ENCODE measurements around the gene P2RY1.

Gene P2RY1

DNA sequence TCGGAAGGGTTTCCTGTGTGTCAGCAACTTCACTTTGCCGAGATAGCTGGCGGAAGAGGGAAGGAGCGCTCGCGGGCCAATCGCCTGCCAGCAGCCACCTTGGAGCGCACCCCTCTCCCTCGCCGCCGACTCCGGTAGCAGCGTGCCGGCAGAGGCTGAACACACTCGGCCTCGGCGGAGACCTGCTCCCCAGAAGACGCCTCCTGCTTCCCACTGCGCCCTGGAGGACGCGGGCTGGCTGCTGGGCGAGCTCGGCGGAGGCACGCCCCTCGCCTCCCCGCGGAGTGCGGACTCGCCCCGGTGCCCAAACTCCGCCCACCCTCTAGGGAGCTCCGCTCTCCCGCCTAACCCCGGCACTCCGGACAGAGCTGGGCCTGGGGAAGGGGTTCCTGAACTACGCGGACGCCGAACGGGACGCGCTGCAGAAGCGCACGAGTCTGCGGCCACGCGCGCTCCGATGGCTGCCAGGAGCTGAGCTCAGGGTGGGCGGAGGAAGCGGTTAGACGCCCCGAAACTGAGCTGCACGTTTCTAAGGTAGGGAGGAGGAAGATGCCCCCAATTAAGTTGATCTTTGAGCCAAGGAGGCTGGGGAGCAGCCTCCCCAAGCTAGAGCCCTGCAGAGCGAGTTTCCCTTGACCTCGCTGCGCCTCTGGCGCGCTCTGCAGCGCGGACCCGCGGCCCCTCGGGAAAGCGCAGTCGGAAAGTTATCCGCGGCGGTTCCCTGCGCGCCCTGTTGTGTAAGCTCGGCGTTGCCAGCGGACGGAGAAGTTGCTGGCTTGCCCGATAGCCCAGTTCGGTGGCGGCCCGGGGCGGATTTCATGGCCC lies at the start of gene P2RY1:
TSS of gene P2RY1 (plus strand) at position 356 of the 825 bp plus-strand sequence. CDS start 652 bp downstream, outside the sequence.
- peak; percentile 60 for DNase-seq (ENCODE audit: low spot score)

- DNase-seq (ENCODE audit: low spot score), result no peak
Observed at GRCh38 chr3:152786977-152787681, 47.8 kb upstream of the P2RY1 start.

GRCh38 chr3:152790651-152791387 lies 44.1 kb upstream of the P2RY1 start:
- DNase-seq (ENCODE audit: low spot score), result no peak

DNA sequence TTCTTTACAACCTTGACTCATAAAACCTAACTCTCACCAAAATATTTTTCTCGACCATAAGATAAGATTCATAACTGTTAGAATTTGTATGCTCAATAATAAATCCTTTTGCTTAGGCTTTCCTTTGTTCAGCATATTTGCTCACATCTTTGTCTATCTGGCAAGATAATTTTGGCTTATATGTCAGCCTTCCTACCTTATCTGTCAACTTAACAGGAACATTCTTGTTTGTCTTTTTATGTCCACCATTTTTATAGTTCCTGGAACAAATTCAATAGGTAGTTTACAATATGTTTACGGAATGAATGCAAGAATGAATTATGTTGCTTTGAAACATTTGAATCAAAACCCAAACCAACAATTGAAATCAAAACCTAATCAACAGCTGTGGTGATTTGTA lies 41.0 kb upstream of the P2RY1 start:
- no peak for DNase-seq (ENCODE audit: low spot score)

- no peak for DNase-seq (ENCODE audit: low spot score)
Observed at GRCh38 chr3:152797751-152798432, 37.0 kb upstream of the P2RY1 start.

DNA sequence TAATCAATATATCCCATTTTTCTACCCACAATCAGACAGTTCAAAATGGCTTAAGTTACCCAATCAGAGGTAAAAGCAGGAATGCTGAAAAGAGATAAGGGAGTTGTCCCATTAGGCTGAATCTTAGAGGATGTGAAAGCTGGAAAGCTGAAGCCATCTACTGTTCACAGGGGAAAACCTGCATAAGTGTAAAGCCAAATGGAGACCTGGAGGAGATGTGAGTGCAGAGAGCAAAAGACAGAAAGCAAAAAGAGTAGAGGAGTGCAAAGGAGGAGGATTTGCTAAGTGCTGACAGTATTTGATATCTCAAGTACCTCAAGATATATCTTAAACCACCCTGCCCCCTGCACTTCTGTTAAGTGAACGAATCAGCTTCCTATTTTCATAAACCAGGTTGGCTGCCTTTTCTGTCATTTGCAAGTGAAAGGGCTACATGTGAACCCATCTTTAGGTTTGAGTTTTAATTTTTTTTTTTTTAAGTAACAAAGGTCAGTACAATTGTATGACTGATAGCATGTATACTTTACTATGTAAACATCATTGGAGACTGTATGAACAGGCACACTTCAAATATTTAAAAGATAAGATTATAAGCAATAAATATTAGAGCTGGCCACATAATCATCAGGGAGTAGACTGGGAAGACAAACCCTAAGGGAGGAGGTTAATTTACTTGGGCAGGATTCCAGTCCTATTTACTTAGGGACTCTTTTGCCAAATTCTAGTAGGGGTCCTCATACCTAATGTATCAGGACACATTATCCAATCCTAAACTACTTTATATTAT lies 22.8 kb upstream of the P2RY1 start:
- no peak for DNase-seq (ENCODE audit: low spot score)

- DNase-seq (ENCODE audit: low spot score), result no peak
Observed at GRCh38 chr3:152817400-152817799, 17.5 kb upstream of the P2RY1 start.

GRCh38 chr3:152818027-152818426 lies 16.9 kb upstream of the P2RY1 start:
- no peak for DNase-seq (ENCODE audit: low spot score)

GRCh38 chr3:152823173-152823572 lies 11.8 kb upstream of the P2RY1 start:
- no peak for DNase-seq (ENCODE audit: low spot score)

DNA sequence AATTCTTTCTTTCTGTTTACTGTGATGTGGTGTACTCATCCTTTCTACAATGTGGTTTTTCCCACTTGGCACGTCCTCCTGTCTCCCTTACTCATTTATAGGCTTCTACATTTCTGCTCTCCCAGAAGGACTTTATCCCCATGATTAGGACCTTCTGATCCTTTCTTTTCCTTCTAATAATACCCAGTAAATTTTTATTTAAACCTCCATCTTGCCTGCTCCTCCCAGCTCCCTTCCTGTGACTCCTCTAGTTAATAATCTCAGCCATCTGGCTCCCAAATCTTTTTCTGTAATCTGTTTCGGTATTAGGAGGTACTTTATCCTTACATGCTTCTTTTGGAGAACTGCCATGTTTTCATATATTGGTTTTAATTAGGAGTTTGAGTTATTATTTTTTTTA lies 11.2 kb upstream of the P2RY1 start:
- DNase-seq (ENCODE audit: low spot score), result no peak

- no peak for DNase-seq (ENCODE audit: low spot score)
Observed at GRCh38 chr3:152825566-152825965, 9.4 kb upstream of the P2RY1 start.

- no peak for DNase-seq (ENCODE audit: low spot score)
Observed at GRCh38 chr3:152826476-152826875, 8.5 kb upstream of the P2RY1 start.

DNA sequence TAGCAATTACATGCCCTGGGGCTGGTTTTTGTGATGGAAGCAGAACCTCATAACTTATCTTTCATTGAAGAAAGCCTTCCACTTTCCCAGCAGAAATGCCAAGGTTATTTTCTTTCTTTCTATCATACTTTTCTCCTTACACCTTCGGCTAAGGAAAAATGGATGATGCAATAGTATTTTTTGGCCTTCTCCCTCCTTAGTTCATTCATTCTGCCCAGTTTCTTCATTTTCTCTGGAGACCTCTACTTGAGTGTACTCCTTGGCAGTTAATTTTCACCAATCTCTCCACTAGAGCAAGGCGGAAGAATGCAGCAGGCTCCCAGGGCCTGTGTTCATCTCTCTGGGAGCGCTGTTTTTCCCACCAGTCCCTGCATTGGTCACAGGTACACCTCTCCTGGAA lies 7.6 kb upstream of the P2RY1 start:
- no peak for DNase-seq (ENCODE audit: low spot score)

DNA sequence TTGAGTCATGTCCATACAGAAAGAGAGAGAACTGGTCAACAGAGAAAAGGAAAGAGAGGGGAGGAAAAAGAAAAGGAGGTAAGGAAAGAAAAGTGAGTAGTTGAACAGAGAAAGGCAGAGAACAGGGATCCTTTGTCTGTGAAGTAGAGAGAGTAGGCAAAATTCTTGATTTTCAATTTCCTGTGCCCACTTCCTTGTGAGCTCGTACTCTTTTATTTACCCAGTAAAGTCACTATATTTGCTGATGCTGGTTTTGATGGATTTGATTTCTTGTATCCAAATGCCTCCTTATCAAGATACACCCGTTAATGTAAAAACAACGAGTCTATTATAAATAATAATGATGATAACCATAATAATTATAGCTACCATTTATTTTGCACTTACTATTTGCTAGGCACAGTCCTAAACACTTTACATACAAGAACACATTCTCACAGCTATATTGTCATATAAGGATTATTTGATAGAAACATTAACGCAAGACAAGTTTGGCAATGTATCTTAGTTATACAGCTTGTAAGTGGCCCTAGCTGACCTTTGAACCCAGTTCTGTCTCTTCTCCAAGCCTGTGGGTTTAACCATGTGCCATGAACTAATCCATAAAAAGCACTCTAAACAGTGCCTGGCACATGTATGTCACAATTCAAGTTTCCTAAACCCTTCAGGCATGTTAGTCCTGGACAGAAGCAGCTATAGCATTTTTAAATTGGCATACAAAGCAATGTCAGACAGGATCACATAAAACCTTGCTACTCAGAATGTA lies 6.7 kb upstream of the P2RY1 start:
- no peak for DNase-seq (ENCODE audit: low spot score)

GRCh38 chr3:152830245-152830644 lies 4.7 kb upstream of the P2RY1 start:
- no peak for DNase-seq (ENCODE audit: low spot score)

DNA sequence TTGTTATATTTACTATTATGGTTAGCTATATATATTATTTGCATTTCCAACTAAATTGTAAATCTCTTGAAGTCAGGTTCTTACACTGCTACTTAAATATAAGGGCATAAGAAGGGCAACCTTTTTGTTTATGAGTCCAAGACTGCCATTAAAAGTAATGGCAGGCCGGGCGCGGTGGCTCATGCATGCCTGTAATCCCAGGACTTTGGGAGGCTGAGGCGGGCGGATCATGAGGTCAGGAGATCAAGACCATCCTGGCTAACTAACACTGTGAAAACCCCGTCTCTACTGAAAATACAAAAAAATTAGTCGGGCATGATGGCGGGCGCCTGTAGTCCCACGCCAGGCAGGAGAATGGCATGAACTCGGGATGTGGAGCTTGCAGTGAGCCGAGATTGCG lies 2.9 kb upstream of the P2RY1 start:
- DNase-seq (ENCODE audit: low spot score), result no peak

DNA sequence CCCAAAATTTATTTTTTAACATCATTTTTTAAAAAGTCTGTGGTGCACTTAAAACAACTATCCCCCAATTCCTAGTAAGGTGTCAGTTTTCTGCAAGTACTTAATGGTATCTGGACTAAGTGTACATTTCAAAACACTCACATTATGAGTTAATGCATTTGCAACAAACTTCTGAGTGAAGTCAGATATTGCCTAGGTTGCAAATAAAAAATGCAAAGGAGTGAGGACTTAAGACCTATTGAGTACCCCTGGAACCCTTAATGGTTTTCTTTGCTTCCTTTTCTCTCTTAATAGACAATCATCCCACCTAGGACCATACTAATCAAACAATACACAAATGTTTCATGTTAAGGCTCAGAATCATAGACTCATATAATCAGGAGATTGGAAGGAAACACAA lies 1.8 kb upstream of the P2RY1 start:
- no peak for DNase-seq (ENCODE audit: low spot score)

GRCh38 chr3:152834191-152834775 lies 648 bp upstream of the P2RY1 start:
- DNase-seq (ENCODE audit: low spot score), result no peak

DNA sequence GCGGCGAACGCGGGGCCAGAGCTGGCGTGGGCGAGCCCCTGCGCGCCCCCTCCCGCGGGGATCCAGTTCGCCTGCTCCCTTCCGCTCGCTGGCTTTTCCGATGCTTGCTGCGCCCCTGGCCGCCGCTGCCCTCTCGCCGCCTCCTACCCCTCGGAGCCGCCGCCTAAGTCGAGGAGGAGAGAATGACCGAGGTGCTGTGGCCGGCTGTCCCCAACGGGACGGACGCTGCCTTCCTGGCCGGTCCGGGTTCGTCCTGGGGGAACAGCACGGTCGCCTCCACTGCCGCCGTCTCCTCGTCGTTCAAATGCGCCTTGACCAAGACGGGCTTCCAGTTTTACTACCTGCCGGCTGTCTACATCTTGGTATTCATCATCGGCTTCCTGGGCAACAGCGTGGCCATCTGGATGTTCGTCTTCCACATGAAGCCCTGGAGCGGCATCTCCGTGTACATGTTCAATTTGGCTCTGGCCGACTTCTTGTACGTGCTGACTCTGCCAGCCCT lies 721 bp downstream of the P2RY1 start:
- peak; percentile 26 for DNase-seq (ENCODE audit: low spot score)

DNA sequence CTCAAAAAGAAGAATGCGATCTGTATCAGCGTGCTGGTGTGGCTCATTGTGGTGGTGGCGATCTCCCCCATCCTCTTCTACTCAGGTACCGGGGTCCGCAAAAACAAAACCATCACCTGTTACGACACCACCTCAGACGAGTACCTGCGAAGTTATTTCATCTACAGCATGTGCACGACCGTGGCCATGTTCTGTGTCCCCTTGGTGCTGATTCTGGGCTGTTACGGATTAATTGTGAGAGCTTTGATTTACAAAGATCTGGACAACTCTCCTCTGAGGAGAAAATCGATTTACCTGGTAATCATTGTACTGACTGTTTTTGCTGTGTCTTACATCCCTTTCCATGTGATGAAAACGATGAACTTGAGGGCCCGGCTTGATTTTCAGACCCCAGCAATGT lies 1.3 kb downstream of the P2RY1 start:
- no peak for DNase-seq (ENCODE audit: low spot score)
